B cell (primary cell): ENCODE results near the gene SMARCAD1. TPM values are rescaled to one million over a fixed set of nuclear protein-coding genes. Genes with fewer than 3 reads are reported as not detected.
"Not testable (repeated sequence)": the region's sequence is repeated elsewhere in the genome, so short reads cannot be mapped to it uniquely, and the experiment has no call there.

Experiments
- ATAC-seq: fragments of 200-7000 bp; cut with Tn5 transposase; one replicate; pipeline ENCODE4 v1.10.0; 2021; ENCODE audit warnings: low read depth, mild to moderate bottlenecking, moderate number of reproducible peaks, moderate library complexity
- CTCF ChIA-PET: fragments of 350-600 bp; sonication (Branson Sonifier 250); formaldehyde crosslinking; loops from one replicate; lab custom pipeline; 2021; ENCODE audit warnings: antibody characterized with exemption, inconsistent platforms; lab: Charles Lee
- POLR2A ChIA-PET: fragments of 350-600 bp; sonication (Branson Sonifier 250); formaldehyde crosslinking; loops from one replicate; lab custom pipeline; 2021; ENCODE audit warnings: antibody characterized with exemption; lab: Charles Lee
- DNase-seq: peaks from one replicate; pipeline ENCODE4 v3.0.0; 2013
- H2AFZ ChIP-seq: 2 replicates; pipeline ENCODE4 v1.6.1; 2012; ENCODE audit warnings: mild to moderate bottlenecking, low read depth, low read length; ENCODE audit not compliant: insufficient read depth, poor library complexity, severe bottlenecking
- H3K27ac ChIP-seq, 2 donors: 1 replicate in 1 of 2; 2 replicates in 1 of 2; pipeline ENCODE4 v1.5.1; 2012 to 2013; ENCODE audit warnings: low read length in 2 of 2, mild to moderate bottlenecking in 2 of 2, moderate library complexity in 1 of 2
- H3K27me3 ChIP-seq, 4 experiments: fragments of 200-600 bp in 1 of 4; sonication (generic) in 1 of 4; replicated peaks in 1 of 4; 1 replicate in 2 of 4; 2 replicates in 2 of 4; pipeline versions ENCODE4 v1.6.1 to v1.7.0; 2013 to 2016; ENCODE audit warnings: low read length in 3 of 4, mild to moderate bottlenecking in 2 of 4, mixed read lengths in 1 of 4, moderate library complexity in 1 of 4; ENCODE audit not compliant: insufficient read depth in 4 of 4, control insufficient read depth in 3 of 4; ENCODE audit errors: control extremely low read depth in 1 of 4
- H3K36me3 ChIP-seq, 2 experiments: replicated peaks in 1 of 2; 1 replicate in 1 of 2; 2 replicates in 1 of 2; pipeline versions ENCODE4 v1.6.1 to v1.7.1; 2013; ENCODE audit warnings: low read length in 1 of 2; ENCODE audit not compliant: insufficient read depth in 2 of 2, control insufficient read depth in 1 of 2; ENCODE audit errors: control extremely low read depth in 1 of 2, extremely low read depth in 1 of 2
- H3K4me1 ChIP-seq, 2 donors: fragments of 200-600 bp in 1 of 2; sonication (generic) in 1 of 2; 1 replicate in 1 of 2; 2 replicates in 1 of 2; pipeline versions ENCODE4 v1.5.1 to v1.6.1; 2013 to 2017; ENCODE audit warnings: low read length in 2 of 2; ENCODE audit not compliant: control insufficient read depth in 2 of 2, insufficient read depth in 2 of 2
- H3K4me2 ChIP-seq: replicated peaks from 2 replicates; pipeline ENCODE3; 2012; ENCODE audit warnings: mild to moderate bottlenecking, low read depth, low read length; ENCODE audit not compliant: poor library complexity, severe bottlenecking
- H3K4me3 ChIP-seq, 5 experiments: fragments of 200-600 bp in 1 of 5; sonication (generic) in 1 of 5; 1 replicate in 3 of 5; 2 replicates in 2 of 5; pipeline versions ENCODE4 v1.5.1 to v1.7.0; 2011 to 2016; ENCODE audit warnings: low read length in 4 of 5, mild to moderate bottlenecking in 4 of 5, low read depth in 2 of 5, control low read depth in 1 of 5, moderate library complexity in 1 of 5; ENCODE audit not compliant: insufficient read depth in 1 of 5; ENCODE audit errors: control extremely low read depth in 1 of 5, extremely low read depth in 1 of 5
- H3K79me2 ChIP-seq: fragments of 200-600 bp; sonication (generic); one replicate; pipeline ENCODE4 v1.6.0; 2016; ENCODE audit warnings: low read length; ENCODE audit not compliant: control insufficient read depth, insufficient read depth
- H3K9ac ChIP-seq: fragments of 200-600 bp; sonication (generic); 2 replicates; pipeline ENCODE4 v1.6.1; 2017; ENCODE audit warnings: mild to moderate bottlenecking, low read length, moderate library complexity
- H3K9me3 ChIP-seq, 3 donors: one replicate each; pipeline versions ENCODE4 v1.6.1 to v1.7.1; 2013; ENCODE audit warnings: low read length in 2 of 3; ENCODE audit not compliant: control insufficient read depth in 2 of 3, insufficient read depth in 1 of 3; ENCODE audit errors: control extremely low read depth in 1 of 3
- H4K20me1 ChIP-seq: 2 replicates; pipeline ENCODE4 v1.6.0; 2012; ENCODE audit warnings: mild to moderate bottlenecking, low read length; ENCODE audit not compliant: insufficient read depth, control insufficient read depth, poor library complexity, severe bottlenecking
- H3K27ac Mint-ChIP-seq: one replicate; pipeline ENCODE4 v1.8.0; 2021; ENCODE audit warnings: mixed read lengths
- H3K27me3 Mint-ChIP-seq: one replicate; pipeline ENCODE4 v1.8.0; 2021; ENCODE audit warnings: mixed read lengths
- H3K4me1 Mint-ChIP-seq: one replicate; pipeline ENCODE4 v1.8.0; 2021; ENCODE audit warnings: mixed read lengths
- H3K4me3 Mint-ChIP-seq: one replicate; pipeline ENCODE4 v1.8.0; 2021; ENCODE audit warnings: mixed read lengths
- H3K9me3 Mint-ChIP-seq: one replicate; pipeline ENCODE4 v1.8.0; 2022; ENCODE audit warnings: mixed read lengths; ENCODE audit not compliant: insufficient read depth
- CTCF ChIP-seq: fragments of 200-600 bp; IDR thresholded peaks from one replicate; pipeline ENCODE4 v1.8.0; 2022; ENCODE audit warnings: antibody characterized with exemption, mild to moderate bottlenecking
- EZH2 ChIP-seq: IDR thresholded peaks from 2 replicates; pipeline ENCODE4 v1.6.1; 2012; ENCODE audit warnings: borderline replicate concordance, low read depth, mild to moderate bottlenecking, moderate library complexity, low read length; ENCODE audit not compliant: insufficient read depth, poor library complexity, severe bottlenecking
- WGBS: methylation state at CpG from one replicate; pipeline ENCODE4 v1.1.5; 2013; ENCODE audit warnings: missing lambda C conversion rate; ENCODE audit not compliant: insufficient coverage; 5-methylcytosine and 5-hydroxymethylcytosine counted together
- intact Hi-C: fragments of 100-400 bp; cut with micrococcal nuclease; formaldehyde crosslinking; loops from one replicate; pipeline ENCODE4 v1.10.0; 2022
- polyA plus RNA-seq: library from polyadenylated mRNA; depleted of rRNA; stranded (reverse); fragments of >200 nt; gene quantifications from 2 replicates; pipeline ENCODE4 v1.2.3, GENCODE V29; 2012
- total RNA-seq, 2 donors: library from RNA; stranded (reverse); fragments of 120-200 nt in 1 of 2; gene quantifications; 1 replicate in 1 of 2; 2 replicates in 1 of 2; pipeline versions ENCODE4 v1.2.3 to v1.2.4, GENCODE V29; 2013 to 2022

SMARCAD1 gene
- total and polyA plus RNA-seq, 2 donors (not counting 1 experiment from before 2014, with no cell fraction given), result 8.2 to 26.7 TPM

- H3K27ac Mint-ChIP-seq, result no peak overlapping the region
- ATAC-seq (no peak), DNase-seq (no peak)
- H3K9me3 Mint-ChIP-seq, result no peaks in the 10 kb centered on the region
- TF ChIP-seq EZH2, result no peak
- no peak for TF ChIP-seq CTCF
- no peaks in the 10 kb centered on the region for H3K27me3 Mint-ChIP-seq
- POLR2A ChIA-PET, result no interaction called here
- Histone ChIP-seq H3K9ac (no peak overlapping the region), H2AFZ (no peak overlapping the region), H4K20me1 (no peaks in the 10 kb centered on the region), H3K4me3 (no peak overlapping the region), H3K4me2 (no peak overlapping the region), H3K79me2 (no peaks in the 10 kb centered on the region), H3K4me1 (no peaks in the 10 kb centered on the region), H3K27me3 (no peaks in the 10 kb centered on the region), H3K36me3 (peaks cover 8 to 36% of the 10 kb centered on the region in 2 experiments), H3K27ac (no peak overlapping the region), H3K9me3 (no peaks in the 10 kb centered on the region)
- WGBS, result 100% methylated on average over 1 of the region's 4 CpGs
- H3K4me1 Mint-ChIP-seq, result no peaks in the 10 kb centered on the region
- H3K4me3 Mint-ChIP-seq, result no peak overlapping the region
- intact Hi-C loops, result no loop called here
- CTCF ChIA-PET, result no interaction called here
Measured at GRCh38 chr4:94285666-94286065, 78.0 kb downstream of the SMARCAD1 start.

GRCh38 chr4:94290245-94290644, 82.6 kb downstream of the SMARCAD1 start:
- Histone ChIP-seq H3K9me3 (no peaks in the 10 kb centered on the region), H3K4me3 (no peak overlapping the region), H3K4me2 (no peak overlapping the region), H4K20me1 (no peaks in the 10 kb centered on the region), H2AFZ (no peak overlapping the region), H3K27ac (no peak overlapping the region), H3K79me2 (no peaks in the 10 kb centered on the region), H3K36me3 (peaks cover 3 to 11% of the 10 kb centered on the region in 2 experiments), H3K27me3 (no peaks in the 10 kb centered on the region), H3K4me1 (no peaks in the 10 kb centered on the region), H3K9ac (no peak overlapping the region)
- ChIA-PET POLR2A (no interaction called here), CTCF (no interaction called here)
- DNase-seq (no peak), ATAC-seq (no peak)
- 100% methylated on average over 1 of the region's 2 CpGs for WGBS
- intact Hi-C loops, result loop anchor here (2.0 kb wide), 1 partner anchor 13 kb away; no protein-coding TSS in a partner anchor
- H3K27me3 Mint-ChIP-seq, result no peaks in the 10 kb centered on the region
- TF ChIP-seq EZH2 (no peak), CTCF (no peak)
- no peaks in the 10 kb centered on the region for H3K9me3 Mint-ChIP-seq
- no peak overlapping the region for H3K4me3 Mint-ChIP-seq
- H3K27ac Mint-ChIP-seq, result no peak overlapping the region
- no peaks in the 10 kb centered on the region for H3K4me1 Mint-ChIP-seq

GRCh38 chr4:94293981-94294380, 86.3 kb downstream of the SMARCAD1 start:
- H3K4me2 ChIP-seq, H3K4me1 Mint-ChIP-seq, POLR2A ChIA-PET, H3K79me2 ChIP-seq, H3K9me3 ChIP-seq, CTCF ChIA-PET, H3K27me3 Mint-ChIP-seq, H3K27ac ChIP-seq, H3K4me3 Mint-ChIP-seq, ATAC-seq, H4K20me1 ChIP-seq, H3K4me3 ChIP-seq, intact Hi-C loops, H3K27ac Mint-ChIP-seq, DNase-seq, H3K36me3 ChIP-seq, H3K4me1 ChIP-seq, H3K9me3 Mint-ChIP-seq, H2AFZ ChIP-seq, H3K9ac ChIP-seq, H3K27me3 ChIP-seq: not testable (repeated sequence)
- 86% methylated on average over 2 of the region's 4 CpGs for WGBS
